HG03066 (cell line): Measurements from ENCODE around the gene ENDOD1.
A peak's percentile ranks its signal among the peaks of the same experiment; 100 is the strongest.
"Not testable (repeated sequence)": the region's sequence is repeated elsewhere in the genome, so short reads cannot be mapped to it uniquely, and the experiment has no call there.

ENCODE experiments used
- ATAC-seq: cut with Tn5 transposase; IDR thresholded peaks from one replicate; pipeline ENCODE4 v1.9.1; 2021; ENCODE audit warnings: low read depth; ENCODE audit not compliant: unreplicated experiment

ENDOD1 gene

GRCh38 chr11:95101935-95102334 lies 12.3 kb downstream of the ENDOD1 start:
- no peak for ATAC-seq

- ATAC-seq, result no peak
Observed at GRCh38 chr11:95102733-95103132, 13.1 kb downstream of the ENDOD1 start.

- no peak for ATAC-seq
Observed at GRCh38 chr11:95103701-95104100, 14.1 kb downstream of the ENDOD1 start.

- ATAC-seq, result no peak
Observed at GRCh38 chr11:95104121-95104830, 14.6 kb downstream of the ENDOD1 start.

- ATAC-seq, result no peak
Observed at GRCh38 chr11:95104856-95105255, 15.2 kb downstream of the ENDOD1 start.

- no peak for ATAC-seq
Observed at GRCh38 chr11:95108159-95108611, 18.5 kb downstream of the ENDOD1 start.

- no peak for ATAC-seq
Observed at GRCh38 chr11:95108671-95109551, 19.3 kb downstream of the ENDOD1 start.

GRCh38 chr11:95111471-95111870 lies 21.8 kb downstream of the ENDOD1 start:
- not testable (repeated sequence) for ATAC-seq

- no peak for ATAC-seq
Observed at GRCh38 chr11:95111923-95112540, 22.4 kb downstream of the ENDOD1 start.

- ATAC-seq, result no peak
Observed at GRCh38 chr11:95115597-95115996, 26.0 kb downstream of the ENDOD1 start.

GRCh38 chr11:95119361-95120060 lies 29.9 kb downstream of the ENDOD1 start:
- ATAC-seq, result no peak

GRCh38 chr11:95121698-95122097 lies 32.1 kb downstream of the ENDOD1 start:
- no peak for ATAC-seq

GRCh38 chr11:95123556-95123955 lies 33.9 kb downstream of the ENDOD1 start:
- no peak for ATAC-seq

GRCh38 chr11:95128602-95129001 lies 39.0 kb downstream of the ENDOD1 start:
- ATAC-seq, result no peak

GRCh38 chr11:95132956-95133355 lies 43.3 kb downstream of the ENDOD1 start:
- ATAC-seq, result no peak

- no peak for ATAC-seq
Observed at GRCh38 chr11:95134491-95134890, 44.8 kb downstream of the ENDOD1 start.

GRCh38 chr11:95135155-95135554 lies 45.5 kb downstream of the ENDOD1 start:
- ATAC-seq, result no peak

- no peak for ATAC-seq
Observed at GRCh38 chr11:95135880-95136279, 46.2 kb downstream of the ENDOD1 start.

GRCh38 chr11:95136747-95137146 lies 47.1 kb downstream of the ENDOD1 start:
- not testable (repeated sequence) for ATAC-seq

GRCh38 chr11:95137299-95137698 lies 47.7 kb downstream of the ENDOD1 start:
- no peak for ATAC-seq

GRCh38 chr11:95138448-95138847 lies 48.8 kb downstream of the ENDOD1 start:
- peak; percentile 80 for ATAC-seq
